Measurements from ENCODE around the gene ACVR2B.

The ACVR2B gene

GRCh38 chr3:38455639-38456430 lies 2.1 kb downstream of the ACVR2B start:
- DNase-seq (ENCODE audit: extremely low read depth, low read depth), result no peak
- TF ChIP-seq, protein P1, sequence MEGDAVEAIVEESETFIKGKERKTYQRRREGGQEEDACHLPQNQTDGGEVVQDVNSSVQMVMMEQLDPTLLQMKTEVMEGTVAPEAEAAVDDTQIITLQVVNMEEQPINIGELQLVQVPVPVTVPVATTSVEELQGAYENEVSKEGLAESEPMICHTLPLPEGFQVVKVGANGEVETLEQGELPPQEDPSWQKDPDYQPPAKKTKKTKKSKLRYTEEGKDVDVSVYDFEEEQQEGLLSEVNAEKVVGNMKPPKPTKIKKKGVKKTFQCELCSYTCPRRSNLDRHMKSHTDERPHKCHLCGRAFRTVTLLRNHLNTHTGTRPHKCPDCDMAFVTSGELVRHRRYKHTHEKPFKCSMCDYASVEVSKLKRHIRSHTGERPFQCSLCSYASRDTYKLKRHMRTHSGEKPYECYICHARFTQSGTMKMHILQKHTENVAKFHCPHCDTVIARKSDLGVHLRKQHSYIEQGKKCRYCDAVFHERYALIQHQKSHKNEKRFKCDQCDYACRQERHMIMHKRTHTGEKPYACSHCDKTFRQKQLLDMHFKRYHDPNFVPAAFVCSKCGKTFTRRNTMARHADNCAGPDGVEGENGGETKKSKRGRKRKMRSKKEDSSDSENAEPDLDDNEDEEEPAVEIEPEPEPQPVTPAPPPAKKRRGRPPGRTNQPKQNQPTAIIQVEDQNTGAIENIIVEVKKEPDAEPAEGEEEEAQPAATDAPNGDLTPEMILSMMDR (IDR thresholded peaks at IDR 0.05; ENCODE audit: low read depth, low read length), result no peak

DNA sequence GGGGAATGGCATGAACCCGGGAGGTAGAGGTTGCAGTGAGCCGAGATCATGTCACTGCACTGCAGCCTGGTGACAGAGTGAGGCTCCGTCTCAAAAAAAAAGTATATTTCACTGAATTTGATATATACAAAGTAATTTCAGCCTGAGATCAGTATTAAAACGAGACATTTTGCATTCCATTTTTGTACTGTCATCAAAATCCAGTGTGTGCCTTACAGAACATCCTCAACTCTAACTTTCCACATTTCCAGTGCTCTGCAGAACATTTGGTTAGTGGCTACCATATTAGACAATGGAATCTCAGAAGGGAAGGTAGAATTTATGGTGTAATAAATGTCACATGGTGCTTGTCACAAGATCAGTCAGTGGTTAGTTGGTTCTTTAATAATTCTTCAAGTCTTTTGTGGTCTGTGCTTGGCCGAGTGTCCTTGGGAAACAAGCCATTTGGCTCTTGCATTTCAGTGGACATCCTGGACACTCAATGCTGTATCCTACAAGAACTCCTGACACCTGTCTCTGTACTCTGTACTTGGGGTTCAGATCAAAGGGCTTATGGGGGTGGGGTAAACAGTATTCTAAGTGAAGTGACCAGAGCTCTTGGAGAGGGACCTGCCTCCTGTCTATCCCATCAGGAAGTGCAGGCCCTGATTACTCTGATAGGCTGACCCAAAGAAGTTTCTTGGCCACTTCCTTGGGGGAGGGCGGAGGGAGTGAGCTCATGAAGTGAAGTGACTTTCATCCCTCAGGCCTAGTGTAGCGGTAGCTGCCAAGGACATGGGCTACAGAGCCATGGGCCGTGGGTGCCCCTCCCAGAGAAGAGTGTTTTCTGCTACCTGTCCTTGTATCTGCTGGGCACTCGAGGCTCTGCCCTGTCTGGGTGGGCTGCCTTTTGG lies 3.7 kb downstream of the ACVR2B start:
- TF ChIP-seq, protein P1 (IDR thresholded peaks at IDR 0.05; ENCODE audit: low read depth, low read length), result no peak
- DNase-seq (ENCODE audit: extremely low read depth, low read depth), result no peak

- peak; percentile 69 for DNase-seq (ENCODE audit: extremely low read depth, low read depth)
- TF ChIP-seq, protein P1 (IDR thresholded peaks at IDR 0.05; ENCODE audit: low read depth, low read length), result no peak
These were observed 5.3 kb downstream of the ACVR2B start for GRCh38 chr3:38458796-38459498.

DNA sequence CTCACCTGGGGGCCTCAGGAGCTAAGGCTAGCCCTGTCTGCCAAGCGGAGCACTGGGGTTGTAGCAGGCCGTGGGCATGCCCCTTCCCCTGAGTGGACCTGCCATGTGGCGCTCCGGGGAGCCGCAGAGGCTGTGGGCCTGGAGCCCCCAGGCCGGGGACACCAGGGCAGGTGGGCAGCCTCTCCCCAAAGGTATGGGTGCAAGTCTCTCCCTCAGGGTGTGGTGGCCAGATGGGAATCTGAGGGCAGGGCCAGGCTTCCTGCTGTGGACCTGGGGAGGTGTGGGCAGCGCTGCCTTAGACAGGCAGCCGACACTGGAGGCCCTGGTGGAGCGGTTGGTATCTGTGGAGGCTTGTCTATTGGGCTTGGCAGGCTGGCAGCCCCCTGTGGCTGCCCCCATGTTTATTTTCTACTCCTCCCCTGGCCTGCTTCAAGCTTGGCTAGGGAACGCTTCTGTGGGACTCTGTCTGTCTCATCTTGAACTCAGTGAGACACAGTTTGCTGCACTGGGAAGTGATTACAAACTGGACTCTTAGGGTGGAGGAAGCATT lies 5.9 kb downstream of the ACVR2B start:
- TF ChIP-seq, protein P1 (IDR thresholded peaks at IDR 0.05; ENCODE audit: low read depth, low read length), result no peak

DNA sequence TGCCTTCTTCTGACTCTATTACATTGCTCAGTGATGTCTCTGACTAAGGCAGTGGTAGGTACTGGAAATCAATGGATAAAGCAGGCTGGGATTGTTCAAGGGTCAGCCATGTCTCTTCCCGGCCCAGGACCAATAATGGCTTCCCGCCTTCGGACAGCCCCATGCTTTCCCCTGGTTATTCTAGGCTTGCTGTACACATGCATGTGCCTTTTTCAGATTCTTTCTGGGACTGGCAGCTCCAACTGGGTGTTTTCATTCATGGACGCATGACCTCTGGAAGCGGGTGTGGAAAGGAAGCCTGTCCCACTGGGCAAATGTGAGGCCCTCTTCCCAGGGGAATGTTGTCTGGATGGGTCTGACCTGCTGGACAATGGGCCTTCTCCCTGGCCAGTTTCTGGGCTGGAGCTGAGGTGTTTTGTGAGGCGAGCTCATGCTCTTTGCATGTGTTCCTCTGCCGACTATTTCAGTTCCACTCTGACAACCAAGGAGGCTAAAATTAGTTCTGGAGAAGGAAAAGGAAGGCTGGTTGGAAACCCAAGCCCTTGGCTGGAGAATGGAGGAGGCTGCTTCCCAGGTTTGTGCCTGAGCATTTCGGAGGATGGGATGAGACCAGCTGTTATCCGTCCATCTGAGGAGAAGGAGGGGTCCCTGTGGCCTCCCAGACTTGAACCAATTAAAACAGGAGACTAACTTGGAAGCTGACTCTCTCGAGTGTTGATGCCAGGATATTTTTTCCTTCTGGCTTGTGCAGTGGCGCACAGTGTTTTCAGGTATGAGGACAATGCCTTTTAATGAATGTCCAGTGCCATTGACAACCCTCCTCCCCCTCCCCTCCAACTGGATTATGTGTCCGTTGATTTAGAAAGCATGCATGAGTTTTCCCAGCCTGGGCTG lies 6.9 kb downstream of the ACVR2B start:
- TF ChIP-seq, protein P1 (IDR thresholded peaks at IDR 0.05; ENCODE audit: low read depth, low read length), result no peak
- DNase-seq (ENCODE audit: extremely low read depth, low read depth), result no peak

More for the DNA sequence above, 5.9 kb downstream of the ACVR2B start:
- no peak for DNase-seq (ENCODE audit: extremely low read depth, low read depth)

DNA sequence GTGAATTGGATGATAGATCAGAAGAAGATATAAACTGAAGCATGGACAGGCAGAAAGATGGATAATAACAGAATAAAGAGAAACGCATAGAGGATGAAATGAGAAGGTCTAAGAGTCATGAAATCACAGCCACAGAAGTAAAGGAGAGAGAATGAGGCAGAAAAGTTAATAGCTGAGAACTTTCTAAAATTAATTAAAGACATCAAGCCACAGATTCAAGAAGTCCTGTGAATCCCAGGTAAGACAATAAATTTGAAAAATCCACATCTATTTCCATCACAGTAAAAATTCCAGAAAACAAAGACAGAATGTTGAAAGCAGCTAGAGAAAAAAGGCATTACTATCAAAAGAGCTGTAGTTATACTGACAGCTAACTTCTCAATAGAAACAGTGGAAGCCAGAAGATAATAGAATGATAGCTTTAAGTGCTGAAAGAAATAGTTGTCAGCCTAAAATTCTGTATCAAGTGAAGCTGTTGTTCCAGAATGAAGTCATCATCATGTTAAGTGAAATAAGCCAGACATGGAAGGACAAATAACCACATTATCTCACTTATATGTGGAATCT lies 12.0 kb downstream of the ACVR2B start:
- TF ChIP-seq, protein P1 (IDR thresholded peaks at IDR 0.05; ENCODE audit: low read depth, low read length), result no peak

More for the DNA sequence above, 12.0 kb downstream of the ACVR2B start:
- no peak for DNase-seq (ENCODE audit: extremely low read depth, low read depth)

Measured in AG09319 (cell line).